Measurements from ENCODE around the gene ADAT3.

ADAT3 gene

GRCh38 chr19:1921825-1922224 is 16.6 kb downstream of the ADAT3 start:
- Histone ChIP-seq H3K56ac (ENCODE audit: low read length) (no peak overlapping the region), H2BK5ac (ENCODE audit: low read length) (no peak overlapping the region), H3K79me1 (ENCODE audit: low read length) (no peaks in the 10 kb centered on the region), H4K5ac (ENCODE audit: low read length) (no peak overlapping the region), H3K4me3 (ENCODE audit: low read length) (no peak overlapping the region), H3K9ac (ENCODE audit: low read length) (no peak overlapping the region), H2BK120ac (ENCODE audit: low read depth, low read length) (no peak overlapping the region), H3K4me2 (ENCODE audit: low read length) (no peak overlapping the region), H4K8ac (ENCODE audit: low read depth, low read length) (no peak overlapping the region), H2AK5ac (ENCODE audit: low read length) (no peak overlapping the region), H3K27ac (ENCODE audit: low read depth, low read length) (no peak overlapping the region), H2BK15ac (replicated peaks; ENCODE audit: low read depth) (no peak overlapping the region), H3K23ac (ENCODE audit: low read length) (no peak overlapping the region), H3K4ac (ENCODE audit: low read depth, low read length) (no peak overlapping the region), H3K4me1 (ENCODE audit: control insufficient read depth, low read depth, low read length) (no peaks in the 10 kb centered on the region), H3K27me3 (ENCODE audit: insufficient read depth, low read length, poor library complexity) (no peaks in the 10 kb centered on the region), H3K79me2 (ENCODE audit: control insufficient read depth, insufficient read depth, low read length) (no peaks in the 10 kb centered on the region), H3K36me3 (ENCODE audit: control insufficient read depth, insufficient read depth, low read length) (peaks cover 8% of the 10 kb centered on the region), H3K18ac (ENCODE audit: low read length) (no peak overlapping the region)
- WGBS (ENCODE audit: extremely low coverage, insufficient coverage, low lambda C conversion rate): no CpG with 5 or more reads among the region's 15 CpGs
- DNase-seq: no peak

- H3K36me3 ChIP-seq (ENCODE audit: control insufficient read depth, insufficient read depth, low read length): peaks cover 8% of the 10 kb centered on the region
- no CpG with 5 or more reads among the region's 23 CpGs for WGBS (ENCODE audit: extremely low coverage, insufficient coverage, low lambda C conversion rate)
Measured at GRCh38 chr19:1922803-1923202, 17.6 kb downstream of the ADAT3 start.

DNA sequence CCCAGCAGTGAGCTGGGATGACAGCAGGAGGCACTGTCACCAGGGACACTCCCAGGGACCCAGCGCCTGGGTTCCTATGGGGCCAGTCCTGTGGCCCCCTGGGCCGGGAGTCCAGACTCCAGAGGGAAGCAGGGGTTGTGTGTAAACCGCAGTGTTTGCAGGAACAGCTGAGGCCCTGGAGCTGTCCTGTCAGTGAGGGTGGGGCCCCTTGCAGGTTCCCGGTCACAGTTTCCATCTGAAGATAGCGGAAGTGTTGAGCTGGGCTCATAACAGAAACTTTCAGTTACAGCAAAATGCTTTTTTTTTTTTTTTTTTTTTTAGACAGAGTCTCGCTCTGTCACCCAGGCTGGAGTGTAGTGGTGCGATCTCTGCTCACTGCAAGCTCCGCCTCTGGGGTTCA is 18.1 kb downstream of the ADAT3 start:
- H3K4ac ChIP-seq (ENCODE audit: low read depth, low read length): no peak overlapping the region
- no CpG with 5 or more reads among the region's 8 CpGs for WGBS (ENCODE audit: extremely low coverage, insufficient coverage, low lambda C conversion rate)
- H3K27ac ChIP-seq (ENCODE audit: low read depth, low read length): no peak overlapping the region
- peaks cover 8% of the 10 kb centered on the region for H3K36me3 ChIP-seq (ENCODE audit: control insufficient read depth, insufficient read depth, low read length)
- H3K4me3 ChIP-seq (ENCODE audit: low read length): no peak overlapping the region
- H3K4me1 ChIP-seq (ENCODE audit: control insufficient read depth, low read depth, low read length): no peaks in the 10 kb centered on the region
- no peak overlapping the region for H2BK15ac ChIP-seq (replicated peaks; ENCODE audit: low read depth)
- H3K79me2 ChIP-seq (ENCODE audit: control insufficient read depth, insufficient read depth, low read length): no peaks in the 10 kb centered on the region
- no peaks in the 10 kb centered on the region for H3K27me3 ChIP-seq (ENCODE audit: insufficient read depth, low read length, poor library complexity)
- H2BK120ac ChIP-seq (ENCODE audit: low read depth, low read length): no peak overlapping the region
- H3K4me2 ChIP-seq (ENCODE audit: low read length): no peak overlapping the region
- H3K79me1 ChIP-seq (ENCODE audit: low read length): no peaks in the 10 kb centered on the region
- H3K9ac ChIP-seq (ENCODE audit: low read length): no peak overlapping the region
- no peak overlapping the region for H3K23ac ChIP-seq (ENCODE audit: low read length)
- H4K5ac ChIP-seq (ENCODE audit: low read length): no peak overlapping the region
- H4K8ac ChIP-seq (ENCODE audit: low read depth, low read length): no peak overlapping the region
- no peak for DNase-seq
- H3K56ac ChIP-seq (ENCODE audit: low read length): no peak overlapping the region
- no peak overlapping the region for H2AK5ac ChIP-seq (ENCODE audit: low read length)
- H2BK5ac ChIP-seq (ENCODE audit: low read length): no peak overlapping the region
- H3K18ac ChIP-seq (ENCODE audit: low read length): no peak overlapping the region

More at GRCh38 chr19:1922803-1923202, 17.6 kb downstream of the ADAT3 start:
- no peak overlapping the region for H3K4me3 ChIP-seq (ENCODE audit: low read length)
- no peaks in the 10 kb centered on the region for H3K79me2 ChIP-seq (ENCODE audit: control insufficient read depth, insufficient read depth, low read length)
- H3K18ac ChIP-seq (ENCODE audit: low read length): no peak overlapping the region
- no peak overlapping the region for H4K5ac ChIP-seq (ENCODE audit: low read length)
- no peak overlapping the region for H3K23ac ChIP-seq (ENCODE audit: low read length)
- no peak overlapping the region for H3K9ac ChIP-seq (ENCODE audit: low read length)
- no peak overlapping the region for H3K4ac ChIP-seq (ENCODE audit: low read depth, low read length)
- H4K8ac ChIP-seq (ENCODE audit: low read depth, low read length): no peak overlapping the region
- no peak for DNase-seq
- H2AK5ac ChIP-seq (ENCODE audit: low read length): no peak overlapping the region
- H2BK120ac ChIP-seq (ENCODE audit: low read depth, low read length): no peak overlapping the region
- H3K79me1 ChIP-seq (ENCODE audit: low read length): no peaks in the 10 kb centered on the region
- H2BK5ac ChIP-seq (ENCODE audit: low read length): no peak overlapping the region
- no peak overlapping the region for H2BK15ac ChIP-seq (replicated peaks; ENCODE audit: low read depth)
- H3K4me1 ChIP-seq (ENCODE audit: control insufficient read depth, low read depth, low read length): no peaks in the 10 kb centered on the region
- no peak overlapping the region for H3K27ac ChIP-seq (ENCODE audit: low read depth, low read length)
- H3K4me2 ChIP-seq (ENCODE audit: low read length): no peak overlapping the region
- no peak overlapping the region for H3K56ac ChIP-seq (ENCODE audit: low read length)
- H3K27me3 ChIP-seq (ENCODE audit: insufficient read depth, low read length, poor library complexity): no peaks in the 10 kb centered on the region

DNA sequence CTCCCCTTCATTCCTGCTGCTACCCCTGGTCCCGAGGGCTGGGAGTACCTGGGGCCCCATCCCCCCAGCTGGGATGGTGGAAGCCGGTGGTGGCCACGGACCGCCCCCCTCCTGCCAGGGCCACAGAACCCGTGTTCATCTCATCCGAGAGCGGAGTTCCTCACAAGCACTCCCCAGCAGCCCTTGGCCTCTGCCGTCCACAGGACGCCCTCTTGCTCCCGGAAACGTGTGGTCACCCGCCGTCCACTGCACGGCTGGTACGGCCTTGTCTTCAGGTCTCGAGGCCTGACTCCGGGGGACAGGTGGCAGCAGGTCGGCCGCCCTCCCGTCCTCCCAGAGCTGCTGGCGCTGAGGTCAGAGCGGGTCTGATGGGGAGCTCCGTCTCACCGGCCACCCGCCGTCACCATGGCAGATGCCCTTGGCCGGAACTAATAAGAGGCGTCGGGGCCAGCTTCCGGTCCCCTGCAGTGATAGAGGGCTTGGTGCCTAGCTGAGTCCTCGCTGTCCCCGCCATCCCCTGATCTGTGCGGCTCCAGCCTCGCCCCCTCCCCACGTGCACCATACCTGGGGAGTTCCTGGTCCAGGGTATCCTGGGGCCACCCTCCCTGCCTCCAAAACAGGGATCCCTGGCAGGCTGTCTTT is 19.2 kb downstream of the ADAT3 start:
- Histone ChIP-seq H2BK5ac (ENCODE audit: low read length) (no peak overlapping the region), H3K79me1 (ENCODE audit: low read length) (no peaks in the 10 kb centered on the region), H3K56ac (ENCODE audit: low read length) (no peak overlapping the region), H3K27ac (ENCODE audit: low read depth, low read length) (no peak overlapping the region), H3K4me2 (ENCODE audit: low read length) (no peak overlapping the region), H3K18ac (ENCODE audit: low read length) (no peak overlapping the region), H3K4ac (ENCODE audit: low read depth, low read length) (no peak overlapping the region), H3K79me2 (ENCODE audit: control insufficient read depth, insufficient read depth, low read length) (no peaks in the 10 kb centered on the region), H3K9ac (ENCODE audit: low read length) (no peak overlapping the region), H3K4me1 (ENCODE audit: control insufficient read depth, low read depth, low read length) (no peaks in the 10 kb centered on the region), H2AK5ac (ENCODE audit: low read length) (no peak overlapping the region), H4K5ac (ENCODE audit: low read length) (no peak overlapping the region), H2BK120ac (ENCODE audit: low read depth, low read length) (no peak overlapping the region), H3K4me3 (ENCODE audit: low read length) (no peak overlapping the region), H4K8ac (ENCODE audit: low read depth, low read length) (no peak overlapping the region), H2BK15ac (replicated peaks; ENCODE audit: low read depth) (no peak overlapping the region), H3K36me3 (ENCODE audit: control insufficient read depth, insufficient read depth, low read length) (peaks cover 6% of the 10 kb centered on the region), H3K23ac (ENCODE audit: low read length) (no peak overlapping the region), H3K27me3 (ENCODE audit: insufficient read depth, low read length, poor library complexity) (no peaks in the 10 kb centered on the region)
- DNase-seq: no peak
- WGBS (ENCODE audit: extremely low coverage, insufficient coverage, low lambda C conversion rate): no CpG with 5 or more reads among the region's 35 CpGs

DNA sequence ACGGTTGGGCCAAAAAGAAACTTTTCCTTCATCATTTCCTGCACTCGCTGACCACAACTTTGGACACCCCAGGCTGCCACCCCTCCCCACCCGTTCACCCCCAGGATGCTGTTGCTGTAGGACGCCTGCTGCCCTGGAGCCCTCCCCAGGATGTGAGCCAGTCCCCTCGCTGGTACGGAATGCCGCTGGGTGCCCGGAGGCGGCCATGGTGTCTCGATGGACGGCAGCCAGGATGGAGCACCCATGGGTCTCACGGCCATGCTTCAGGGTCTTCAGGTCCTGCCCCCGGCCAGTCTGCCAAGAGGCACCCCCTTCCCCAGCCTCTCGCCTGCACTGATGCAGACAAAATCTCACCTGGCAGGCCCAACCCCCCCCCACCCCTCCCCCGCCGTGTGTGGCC is 20.3 kb downstream of the ADAT3 start:
- no CpG with 5 or more reads among the region's 16 CpGs for WGBS (ENCODE audit: extremely low coverage, insufficient coverage, low lambda C conversion rate)
- no peak overlapping the region for H3K4ac ChIP-seq (ENCODE audit: low read depth, low read length)
- peaks cover 6% of the 10 kb centered on the region for H3K36me3 ChIP-seq (ENCODE audit: control insufficient read depth, insufficient read depth, low read length)
- no peak overlapping the region for H2BK15ac ChIP-seq (replicated peaks; ENCODE audit: low read depth)
- no peaks in the 10 kb centered on the region for H3K27me3 ChIP-seq (ENCODE audit: insufficient read depth, low read length, poor library complexity)
- H3K4me1 ChIP-seq (ENCODE audit: control insufficient read depth, low read depth, low read length): no peaks in the 10 kb centered on the region
- H3K79me2 ChIP-seq (ENCODE audit: control insufficient read depth, insufficient read depth, low read length): no peaks in the 10 kb centered on the region
- H3K23ac ChIP-seq (ENCODE audit: low read length): no peak overlapping the region
- H3K9ac ChIP-seq (ENCODE audit: low read length): no peak overlapping the region
- no peak overlapping the region for H2AK5ac ChIP-seq (ENCODE audit: low read length)
- H2BK120ac ChIP-seq (ENCODE audit: low read depth, low read length): no peak overlapping the region
- no peak overlapping the region for H4K8ac ChIP-seq (ENCODE audit: low read depth, low read length)
- no peak overlapping the region for H3K4me3 ChIP-seq (ENCODE audit: low read length)
- no peak overlapping the region for H3K4me2 ChIP-seq (ENCODE audit: low read length)
- no peak overlapping the region for H3K27ac ChIP-seq (ENCODE audit: low read depth, low read length)
- no peak overlapping the region for H3K18ac ChIP-seq (ENCODE audit: low read length)
- no peak overlapping the region for H4K5ac ChIP-seq (ENCODE audit: low read length)
- no peaks in the 10 kb centered on the region for H3K79me1 ChIP-seq (ENCODE audit: low read length)
- H2BK5ac ChIP-seq (ENCODE audit: low read length): no peak overlapping the region
- no peak overlapping the region for H3K56ac ChIP-seq (ENCODE audit: low read length)
- no peak for DNase-seq
